Activated naive CD4-positive, alpha-beta T cell treated with anti-CD3 and anti-CD28 coated beads, Interleukin-2, amount 10 ng/mL, durations not matched to agents 5 hours and 36 hours (primary cell): ENCODE results near the gene MRPS33. TPM values are rescaled to one million over a fixed set of nuclear protein-coding genes. Genes with fewer than 3 reads are reported as not detected.

ENCODE experiments used
- total RNA-seq, 2 experiments: library from RNA; stranded (reverse); gene quantifications; one replicate each; pipeline ENCODE4 v1.2.3, GENCODE V29; 2021

Gene MRPS33
- total RNA-seq = 10 to 100 TPM; 76.3 to 78.4 TPM

DNA sequence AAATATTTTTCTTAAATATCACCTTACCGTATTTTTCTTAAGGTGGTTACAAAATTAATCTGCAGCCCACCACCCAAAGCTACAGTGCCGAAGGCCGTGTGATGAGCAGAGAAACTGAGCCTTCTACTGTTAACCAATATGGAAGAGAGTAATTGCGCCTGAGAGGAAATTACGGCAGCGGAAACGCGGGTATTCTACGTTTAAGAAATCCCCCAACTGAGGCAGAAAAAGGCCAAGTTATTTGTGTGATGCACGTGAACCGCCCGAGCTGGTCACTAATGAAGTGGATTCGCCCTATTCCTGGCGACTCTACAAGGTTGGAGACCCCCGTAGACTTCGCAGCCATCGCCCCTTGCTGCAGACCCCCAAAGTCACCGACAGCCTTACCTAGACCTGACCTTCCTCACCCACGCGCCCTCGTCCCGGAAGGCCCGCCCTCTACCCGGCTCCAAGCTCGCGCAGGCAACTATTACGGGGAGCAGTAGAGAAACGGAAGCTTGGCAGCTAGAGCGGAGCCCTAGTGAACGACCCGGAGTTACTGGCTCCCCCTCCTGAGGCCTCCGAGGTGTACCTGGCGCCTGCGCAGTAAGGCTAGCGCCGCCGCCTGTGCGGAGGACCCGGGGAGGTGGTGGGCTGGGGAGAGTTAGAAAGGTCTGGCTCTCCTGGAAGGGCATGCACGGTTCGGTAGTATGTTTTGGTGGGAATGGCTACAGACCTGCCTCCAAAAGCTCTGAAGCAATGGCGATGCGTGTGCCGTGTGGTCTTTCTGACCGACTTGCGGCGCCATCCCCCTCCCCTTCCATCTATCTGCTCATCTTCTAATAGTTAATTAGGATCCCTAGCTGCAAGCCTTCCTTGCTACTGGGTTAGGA lies at the start of gene MRPS33:
Gene MRPS33 (minus strand): TSS at position 429 of the 872 bp plus-strand sequence. CDS start 4,319 bp downstream, outside the sequence.

Other genes with a start within 250 kb of the MRPS33 start
- gene BRAF, start 90.0 kb downstream of the MRPS33 start, total RNA-seq = 10 to 100 TPM; 28.6 to 28.8 TPM
- gene TMEM178B, start 59.1 kb upstream of the MRPS33 start, total RNA-seq = 1 to 10 TPM; 1.2 to 2.6 TPM